HUDEP-2 (cell line): Measurements from ENCODE around the gene DBNDD2.

ENCODE experiments used
- DNase-seq, 76 experiments: peaks; one replicate each; lab custom pipeline; 2025; ENCODE audit not compliant: unreplicated experiment in 76 of 76; lab: John Stamatoyannopoulos, UW

Gene DBNDD2

GRCh38 chr20:45377269-45377668 lies 30.8 kb upstream of the DBNDD2 start:
- DNase-seq: no peak

- DNase-seq: no peak
These were observed 29.9 kb upstream of the DBNDD2 start, which contains the start of gene TP53TG5 for GRCh38 chr20:45378191-45378590. TSS of gene TP53TG5 (minus strand) at chr20:45378325. CDS start at chr20:45378236, 89 bp downstream.

DNA sequence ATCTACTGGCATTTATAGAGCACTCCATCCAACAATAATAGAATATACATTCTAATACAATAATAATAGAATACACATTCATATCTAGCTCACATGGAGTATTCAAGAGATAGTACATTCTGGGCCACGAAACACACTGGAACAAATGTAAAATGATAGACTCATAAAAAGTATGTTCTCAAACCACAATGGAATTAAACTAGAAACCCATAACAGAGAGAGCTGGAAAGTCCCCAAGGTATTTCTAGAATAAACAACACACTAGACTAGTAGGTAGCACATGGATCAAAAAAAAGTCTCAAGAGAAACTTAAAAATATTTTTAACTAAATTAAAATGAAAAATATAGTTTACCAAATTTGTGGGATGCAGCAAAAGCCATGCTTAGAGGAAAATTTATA lies 20.8 kb upstream of the DBNDD2 start:
- no peak for DNase-seq

DNA sequence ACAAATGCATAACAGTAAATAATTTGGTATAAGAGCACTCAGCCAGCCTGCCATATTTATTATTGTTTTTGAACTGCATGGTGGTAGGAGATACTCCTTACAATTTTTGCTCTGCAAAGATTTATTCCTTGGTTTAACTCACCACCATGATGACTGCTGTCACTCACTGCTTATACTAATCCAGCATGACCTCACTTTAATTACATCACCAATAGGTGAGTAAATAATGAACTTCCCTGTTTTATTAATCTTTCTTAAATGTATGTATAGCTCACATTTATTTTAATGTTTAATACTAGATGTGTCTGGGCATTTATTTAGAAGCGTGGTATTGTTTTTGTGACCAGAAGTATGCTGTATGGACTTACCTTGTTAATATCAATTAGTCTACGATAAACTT lies 17.2 kb upstream of the DBNDD2 start:
- DNase-seq: no peak

DNA sequence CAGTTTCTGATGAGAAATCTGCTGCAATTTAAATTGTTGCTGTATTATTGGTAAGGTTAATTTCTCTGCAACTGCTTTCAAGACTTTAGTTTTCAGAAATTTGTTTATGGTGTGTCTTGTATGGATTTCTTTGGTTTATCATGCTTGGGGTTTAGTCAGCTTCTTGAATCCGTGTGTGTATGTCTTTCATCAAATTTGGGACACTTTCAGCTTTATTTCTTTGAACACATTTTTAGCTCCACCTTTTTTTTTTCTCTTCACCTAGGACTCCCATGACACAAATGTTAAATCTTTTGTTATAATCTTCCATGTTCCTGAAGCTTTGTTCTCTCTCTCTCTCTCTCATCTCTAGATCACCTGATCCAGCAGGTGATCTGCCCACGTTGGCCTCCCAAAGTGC lies 16.5 kb upstream of the DBNDD2 start:
- no peak for DNase-seq

DNA sequence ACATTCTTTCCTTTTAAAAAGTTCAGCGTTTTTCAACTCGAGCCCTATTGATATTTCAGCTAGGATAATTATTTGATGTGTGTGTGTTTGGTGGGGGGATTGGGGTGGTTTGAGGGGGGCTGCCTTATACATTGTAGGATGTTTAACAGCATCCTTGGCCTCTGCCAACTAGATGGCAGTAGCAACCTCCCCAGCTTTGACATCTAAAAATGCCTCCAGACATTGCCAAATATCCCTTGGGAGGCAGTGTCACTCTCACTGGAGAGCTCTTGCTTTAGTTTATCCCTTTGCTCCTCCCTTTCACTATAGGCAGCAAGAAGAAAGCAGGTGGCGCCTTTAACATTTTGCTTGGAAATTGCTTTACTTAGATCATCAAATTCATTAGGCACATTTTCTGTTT lies 15.4 kb upstream of the DBNDD2 start:
- peak in 2 of 76 experiments; percentile 5 to 9 for DNase-seq

DNA sequence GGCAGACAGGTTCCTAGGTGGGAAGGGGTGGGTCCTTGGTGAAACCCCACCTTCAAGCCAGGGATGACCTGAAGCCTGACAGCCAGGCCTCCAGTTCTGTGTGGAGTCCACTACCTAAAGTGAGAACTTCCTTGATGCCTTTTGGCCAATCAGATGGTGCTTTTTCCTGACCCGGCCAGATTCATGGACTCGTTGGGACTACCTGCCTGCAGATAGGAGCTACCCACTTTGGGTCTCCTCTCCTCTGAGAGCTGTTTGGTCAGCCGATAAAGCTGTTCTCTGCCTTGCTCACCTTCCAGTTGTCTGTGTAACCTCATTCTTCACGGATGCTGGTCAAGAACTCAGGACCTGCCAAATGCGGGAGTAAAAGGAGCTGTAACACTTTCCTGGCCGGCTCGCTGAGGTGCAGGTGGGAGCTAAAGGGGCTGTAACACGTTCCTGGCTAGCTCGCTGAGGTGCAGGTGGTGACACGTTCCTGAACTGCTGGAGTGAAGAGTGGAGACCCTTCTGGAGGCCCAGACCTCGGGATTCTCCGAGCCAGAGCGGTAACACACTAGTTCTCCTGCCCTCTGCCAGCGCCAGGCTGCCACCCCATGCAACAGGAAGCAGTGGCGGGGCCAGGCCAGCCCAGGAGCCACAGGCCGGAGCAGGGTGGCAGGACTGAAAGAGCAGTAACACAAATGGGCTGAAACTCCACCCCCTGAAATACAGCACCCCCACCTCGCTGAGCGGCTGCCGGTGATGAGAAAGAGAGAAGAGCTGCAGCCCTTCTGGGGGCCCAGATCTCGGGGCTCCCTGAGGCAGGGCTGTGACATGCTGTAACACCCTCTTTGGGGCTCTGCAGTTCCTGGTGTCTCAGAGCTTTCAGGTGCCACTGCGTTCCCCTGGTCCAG lies 13.6 kb upstream of the DBNDD2 start:
- DNase-seq: no peak

- DNase-seq: no peak
These were observed 13.0 kb upstream of the DBNDD2 start for GRCh38 chr20:45395114-45395415.

DNA sequence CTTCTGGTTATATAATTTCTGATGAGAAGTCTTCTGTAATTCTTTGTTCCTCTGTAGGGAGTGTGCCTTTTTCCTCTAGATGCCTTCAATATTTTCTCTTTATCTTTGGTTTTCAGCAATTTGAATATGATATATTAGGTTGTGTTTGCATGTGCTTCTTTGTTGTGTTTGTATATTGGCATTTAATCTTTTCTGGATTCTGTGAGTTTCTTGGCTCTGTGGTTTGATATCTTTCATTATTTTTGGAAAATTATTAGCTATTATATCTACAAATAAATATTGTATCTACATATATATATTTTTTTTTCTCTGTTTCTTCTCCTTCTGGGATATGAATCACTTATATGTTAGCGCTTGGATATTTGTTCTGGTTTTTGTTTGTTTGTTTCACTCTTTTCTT lies 9.1 kb upstream of the DBNDD2 start:
- no peak for DNase-seq

DNA sequence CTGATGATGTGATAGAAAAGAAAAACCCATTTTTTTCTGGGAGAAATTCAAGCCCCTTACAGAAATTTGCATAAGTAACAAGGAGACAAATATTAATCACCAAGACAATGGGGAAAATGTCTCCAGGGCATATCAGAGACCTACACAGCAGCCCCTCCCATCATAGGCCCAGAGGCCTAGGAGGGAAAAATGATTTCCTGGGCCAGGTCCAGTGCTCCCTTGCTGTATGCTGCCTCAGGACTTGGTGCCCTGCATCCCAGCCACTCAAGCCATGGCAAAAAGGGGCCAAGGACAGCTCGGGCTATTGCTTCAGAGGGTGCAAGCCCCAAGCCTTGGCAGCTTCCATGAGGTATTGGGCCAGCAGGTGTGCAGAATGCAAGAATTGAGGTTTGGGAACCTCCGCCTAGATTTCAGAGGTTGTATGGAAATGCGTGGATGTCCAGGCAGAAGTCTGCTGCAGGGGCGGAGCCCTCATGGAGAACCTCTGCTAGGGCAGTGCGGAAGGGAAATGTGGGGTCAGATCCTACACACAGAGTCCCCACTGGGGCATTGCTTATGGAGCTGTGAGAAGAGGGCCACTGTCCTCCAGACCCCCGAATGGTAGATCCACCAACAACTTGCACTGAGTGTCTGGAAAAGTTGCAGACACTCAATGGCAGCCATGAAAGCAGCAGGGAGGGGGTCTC lies 7.6 kb upstream of the DBNDD2 start:
- no peak for DNase-seq

GRCh38 chr20:45402946-45403345 lies 5.1 kb upstream of the DBNDD2 start:
- DNase-seq: no peak

- DNase-seq: no peak
These were observed 3.7 kb upstream of the DBNDD2 start for GRCh38 chr20:45404438-45404837.

DNA sequence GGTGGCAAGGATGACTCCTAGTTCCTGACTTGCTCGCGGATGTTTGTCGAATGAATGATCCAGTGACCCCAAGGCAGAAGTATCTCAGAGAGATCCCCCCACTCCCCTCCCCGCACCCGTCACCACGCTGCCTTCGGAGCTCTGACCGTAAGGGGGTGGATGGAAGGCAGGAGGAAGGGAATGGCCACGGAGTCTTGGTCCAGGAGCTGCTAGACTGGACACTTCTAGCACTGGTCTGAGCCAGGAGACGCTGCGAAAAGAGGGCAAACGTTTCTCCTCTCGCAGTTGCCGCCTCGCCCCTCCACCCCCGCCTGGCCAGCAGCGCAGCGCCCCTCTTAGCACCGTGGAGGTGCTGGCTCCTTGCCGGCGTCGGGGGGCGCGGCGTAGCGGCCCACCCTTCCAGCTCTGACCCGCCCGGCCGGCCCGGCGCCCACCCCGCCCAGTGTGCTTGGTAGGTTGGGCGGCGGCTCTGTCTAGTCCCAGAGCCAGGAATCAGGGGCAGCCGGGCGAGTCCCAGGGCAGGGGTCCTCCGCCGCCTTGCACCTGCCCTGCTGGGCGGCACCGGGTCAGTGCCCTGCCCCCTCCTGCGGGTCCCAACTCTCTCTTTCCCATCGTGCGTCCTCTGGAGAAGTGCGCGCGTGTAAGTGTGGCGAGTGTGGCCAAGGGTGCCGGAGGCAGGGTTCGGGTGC lies 2.4 kb upstream of the DBNDD2 start:
- peak in 27 of 76 experiments; percentile 8 to 68 (median 24) for DNase-seq

GRCh38 chr20:45406260-45407066 lies 1.6 kb upstream of the DBNDD2 start:
- DNase-seq: peak in 20 of 76 experiments; percentile 11 to 51 (median 32)

DNA sequence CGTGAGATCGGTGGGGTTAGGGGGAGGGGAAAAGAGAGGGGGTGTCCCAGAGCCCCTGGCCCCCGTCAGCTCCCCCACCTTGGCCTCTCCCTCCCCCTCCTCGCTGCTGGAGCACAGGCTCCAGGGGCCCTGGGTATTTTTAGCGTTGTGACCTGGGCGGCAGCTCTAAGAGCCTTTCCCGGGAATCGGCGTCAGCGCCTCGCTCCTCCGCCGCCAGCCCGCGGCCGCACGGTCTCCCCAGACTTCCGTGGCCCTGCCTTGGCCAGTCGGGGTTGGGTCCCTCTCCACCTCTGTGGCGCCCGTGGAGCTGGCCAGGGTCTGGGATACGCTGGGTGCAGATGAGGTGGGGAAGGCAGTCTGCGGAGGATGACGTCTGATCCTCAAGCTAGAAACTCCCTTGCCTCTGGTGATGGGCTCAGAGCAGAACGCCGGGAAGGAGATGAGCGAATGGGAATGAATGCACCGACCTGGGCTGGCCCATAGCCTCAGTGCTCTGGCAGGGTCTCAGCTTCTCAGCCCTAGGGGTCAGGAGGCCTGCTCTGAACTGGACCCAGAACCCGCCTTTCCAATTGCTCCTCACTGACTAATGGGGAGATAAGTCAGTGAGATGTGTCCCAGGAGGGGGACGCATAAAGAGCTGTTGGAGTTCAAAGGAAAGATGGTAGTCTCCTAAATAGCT lies 883 bp upstream of the DBNDD2 start:
- DNase-seq: no peak

GRCh38 chr20:45408646-45409213 lies 641 bp downstream of the DBNDD2 start:
- DNase-seq: no peak

GRCh38 chr20:45409521-45410272 lies 1.6 kb downstream of the DBNDD2 start:
- DNase-seq: no peak

DNA sequence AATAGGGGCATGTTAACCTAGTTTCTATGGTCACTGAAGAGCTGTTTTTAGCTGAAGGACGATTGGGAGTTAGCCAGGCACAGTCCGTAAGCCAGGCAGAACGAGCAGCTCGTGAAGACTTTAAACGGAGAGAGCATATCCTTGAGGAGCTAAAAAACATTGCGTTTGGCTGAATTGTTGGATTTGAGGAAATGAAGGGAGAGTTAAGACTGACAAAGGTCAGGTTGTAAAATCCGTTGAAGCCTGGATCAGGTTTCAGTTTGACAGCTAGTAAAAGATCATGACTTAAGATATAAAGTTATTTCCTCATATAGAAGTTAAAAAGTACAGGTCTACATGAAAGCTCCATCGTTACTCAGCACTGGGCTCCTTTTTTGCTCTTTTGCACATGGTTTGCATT lies 2.8 kb downstream of the DBNDD2 start:
- DNase-seq: no peak

DNA sequence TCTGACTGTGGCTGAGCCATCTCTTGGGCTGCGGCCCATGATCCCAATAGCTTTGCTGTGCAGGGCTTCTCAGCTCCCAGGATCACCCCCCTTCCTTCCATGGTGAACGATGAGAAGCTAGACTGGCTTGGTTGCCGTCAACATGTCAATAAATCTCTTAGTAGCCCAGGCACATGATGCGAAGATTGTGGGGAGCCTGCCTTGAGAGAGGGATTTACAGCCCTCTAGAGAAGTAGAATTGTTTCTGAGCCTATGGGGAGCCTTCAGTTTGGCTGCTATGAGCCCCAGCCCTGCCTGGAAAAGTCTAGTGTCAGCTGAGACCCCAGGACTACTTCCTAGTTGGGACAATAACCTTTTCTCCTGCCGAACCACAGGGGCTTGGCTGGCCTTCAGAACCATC lies 4.6 kb downstream of the DBNDD2 start:
- no peak for DNase-seq
